Astrocyte (in vitro differentiated cells and primary cell): ENCODE data around the gene SPART. TPM values are rescaled to one million over a fixed set of nuclear protein-coding genes. Genes with fewer than 3 reads are reported as not detected.

Source experiments
- DNase-seq: peaks from one replicate; pipeline ENCODE4 v3.0.0-alpha.2; 2010; ENCODE audit warnings: low read depth
- FAIRE-seq: peaks from 2 replicates; lab custom pipeline; 2011; peaks lifted over from hg19 to GRCh38; lab: Jason Lieb, UNC
- H2AFZ ChIP-seq: 2 replicates; pipeline ENCODE4 v1.6.0; 2012; ENCODE audit warnings: low read depth, low read length, inconsistent platforms
- H3K27ac ChIP-seq: 2 replicates; pipeline ENCODE4 v1.5.1; 2011; ENCODE audit warnings: low read depth, low read length, inconsistent platforms
- H3K27me3 ChIP-seq: 2 replicates; pipeline ENCODE4 v1.6.0; 2011; ENCODE audit warnings: low read length, inconsistent platforms; ENCODE audit not compliant: insufficient read depth
- H3K36me3 ChIP-seq: 2 replicates; pipeline ENCODE4 v1.5.1; 2011; ENCODE audit warnings: low read length, inconsistent platforms; ENCODE audit not compliant: insufficient read depth
- H3K4me1 ChIP-seq: 2 replicates; pipeline ENCODE4 v1.5.1; 2011; ENCODE audit warnings: low read length, inconsistent platforms; ENCODE audit not compliant: insufficient read depth
- H3K4me2 ChIP-seq: 2 replicates; pipeline ENCODE4 v1.6.0; 2012; ENCODE audit warnings: low read length, inconsistent platforms
- H3K4me3 ChIP-seq: 2 replicates; pipeline ENCODE4 v1.5.1; 2011; ENCODE audit warnings: low read depth, mild to moderate bottlenecking, low read length, inconsistent platforms; ENCODE audit not compliant: insufficient read depth
- H3K79me2 ChIP-seq: 2 replicates; pipeline ENCODE4 v1.6.0; 2012; ENCODE audit warnings: mild to moderate bottlenecking, low read length, inconsistent platforms; ENCODE audit not compliant: insufficient read depth
- H3K9ac ChIP-seq: 2 replicates; pipeline ENCODE4 v1.6.0; 2012; ENCODE audit warnings: mild to moderate bottlenecking, low read length, inconsistent platforms
- H3K9me3 ChIP-seq: 2 replicates; pipeline ENCODE4 v1.5.1; 2012; ENCODE audit warnings: low read depth, mild to moderate bottlenecking, low read length, inconsistent platforms; ENCODE audit not compliant: insufficient read depth
- H4K20me1 ChIP-seq: 2 replicates; pipeline ENCODE4 v1.6.0; 2012; ENCODE audit warnings: low read length, inconsistent platforms; ENCODE audit not compliant: insufficient read depth
- H3K27ac Mint-ChIP-seq: one replicate; pipeline ENCODE4 v1.8.0; 2021; ENCODE audit warnings: mild to moderate bottlenecking, mixed read lengths; ENCODE audit not compliant: unreplicated experiment
- H3K27me3 Mint-ChIP-seq: one replicate; pipeline ENCODE4 v1.8.0; 2021; ENCODE audit warnings: low read depth, mixed read lengths; ENCODE audit not compliant: unreplicated experiment
- H3K36me3 Mint-ChIP-seq: one replicate; pipeline ENCODE4 v1.8.0; 2021; ENCODE audit warnings: low read depth, mixed read lengths; ENCODE audit not compliant: unreplicated experiment
- H3K4me1 Mint-ChIP-seq: one replicate; pipeline ENCODE4 v1.8.0; 2021; ENCODE audit warnings: low read depth, mixed read lengths; ENCODE audit not compliant: unreplicated experiment
- H3K4me3 Mint-ChIP-seq: one replicate; pipeline ENCODE4 v1.8.0; 2021; ENCODE audit warnings: mild to moderate bottlenecking, moderate library complexity, mixed read lengths; ENCODE audit not compliant: unreplicated experiment
- H3K9me3 Mint-ChIP-seq: one replicate; pipeline ENCODE4 v1.8.0; 2021; ENCODE audit warnings: mild to moderate bottlenecking, mixed read lengths; ENCODE audit not compliant: unreplicated experiment
- CTCF ChIP-seq: IDR thresholded peaks from 2 replicates; pipeline ENCODE4 v1.5.1; 2011; ENCODE audit warnings: low read depth, mild to moderate bottlenecking, inconsistent platforms, low read length, moderate library complexity; ENCODE audit not compliant: insufficient read depth
- EZH2 ChIP-seq: IDR thresholded peaks from 2 replicates; pipeline ENCODE4 v1.6.1; 2012; ENCODE audit warnings: mild to moderate bottlenecking, low read length, inconsistent platforms; ENCODE audit not compliant: insufficient read depth
- total RNA-seq: library from RNA; stranded (reverse); gene quantifications from 2 replicates; pipeline ENCODE4 v1.2.1, GENCODE V29; 2021

The SPART gene
- total RNA-seq, 1 donor from 2014 or later = 50.6 TPM

GRCh38 chr13:36374063-36374462 is 27.9 kb upstream of the SPART start:
- Histone ChIP-seq H3K36me3 (no peaks in the 10 kb centered on the region), H4K20me1 (no peaks in the 10 kb centered on the region), H3K4me3 (no peak overlapping the region), H2AFZ (no peak overlapping the region), H3K27ac (no peak overlapping the region), H3K4me1 (peaks cover 3% of the 10 kb centered on the region), H3K4me2 (no peak overlapping the region), H3K9me3 (no peaks in the 10 kb centered on the region), H3K79me2 (no peaks in the 10 kb centered on the region), H3K9ac (no peak overlapping the region), H3K27me3 (no peaks in the 10 kb centered on the region)
- no peak for TF ChIP-seq EZH2
- H3K27me3 Mint-ChIP-seq = no peaks in the 10 kb centered on the region
- FAIRE-seq = no peak
- no peak overlapping the region for H3K4me3 Mint-ChIP-seq
- H3K4me1 Mint-ChIP-seq = no peaks in the 10 kb centered on the region
- peaks cover 4% of the 10 kb centered on the region for H3K9me3 Mint-ChIP-seq
- peaks cover 6% of the 10 kb centered on the region for H3K36me3 Mint-ChIP-seq
- DNase-seq = no peak
- no peak overlapping the region for H3K27ac Mint-ChIP-seq

GRCh38 chr13:36371185-36371584 is 25.0 kb upstream of the SPART start:
- DNase-seq = no peak
- Mint-ChIP-seq H3K9me3 (peaks cover 6% of the 10 kb centered on the region), H3K27me3 (no peaks in the 10 kb centered on the region), H3K4me3 (no peak overlapping the region), H3K27ac (no peak overlapping the region), H3K36me3 (peaks cover 12% of the 10 kb centered on the region), H3K4me1 (no peaks in the 10 kb centered on the region)
- Histone ChIP-seq H3K79me2 (no peaks in the 10 kb centered on the region), H2AFZ (no peak overlapping the region), H3K9me3 (no peaks in the 10 kb centered on the region), H3K9ac (no peak overlapping the region), H3K4me1 (no peaks in the 10 kb centered on the region), H3K36me3 (no peaks in the 10 kb centered on the region), H3K4me2 (no peak overlapping the region), H4K20me1 (no peaks in the 10 kb centered on the region), H3K27ac (no peak overlapping the region), H3K4me3 (no peak overlapping the region), H3K27me3 (no peaks in the 10 kb centered on the region)
- no peak for TF ChIP-seq CTCF
- no peak for FAIRE-seq

GRCh38 chr13:36370108-36370429 is 23.9 kb upstream of the SPART start:
- H2AFZ ChIP-seq = no peak overlapping the region
- no peak overlapping the region for H3K27ac ChIP-seq
- H4K20me1 ChIP-seq = no peaks in the 10 kb centered on the region
- H3K27ac Mint-ChIP-seq = no peak overlapping the region
- H3K4me3 Mint-ChIP-seq = no peak overlapping the region
- no peak overlapping the region for H3K4me2 ChIP-seq
- H3K9me3 ChIP-seq = no peaks in the 10 kb centered on the region
- no peaks in the 10 kb centered on the region for H3K4me1 ChIP-seq
- no peaks in the 10 kb centered on the region for H3K4me1 Mint-ChIP-seq
- H3K36me3 ChIP-seq = no peaks in the 10 kb centered on the region
- no peak overlapping the region for H3K4me3 ChIP-seq
- TF ChIP-seq EZH2 (no peak), CTCF (no peak)
- DNase-seq (peak; percentile 42), FAIRE-seq (no peak)
- H3K9ac ChIP-seq = no peak overlapping the region
- peaks cover 6% of the 10 kb centered on the region for H3K9me3 Mint-ChIP-seq
- H3K27me3 ChIP-seq = no peaks in the 10 kb centered on the region
- peaks cover 14% of the 10 kb centered on the region for H3K36me3 Mint-ChIP-seq
- no peaks in the 10 kb centered on the region for H3K79me2 ChIP-seq
- no peaks in the 10 kb centered on the region for H3K27me3 Mint-ChIP-seq
